ENCODE results near the gene HSPA12B.

HSPA12B gene

DNA sequence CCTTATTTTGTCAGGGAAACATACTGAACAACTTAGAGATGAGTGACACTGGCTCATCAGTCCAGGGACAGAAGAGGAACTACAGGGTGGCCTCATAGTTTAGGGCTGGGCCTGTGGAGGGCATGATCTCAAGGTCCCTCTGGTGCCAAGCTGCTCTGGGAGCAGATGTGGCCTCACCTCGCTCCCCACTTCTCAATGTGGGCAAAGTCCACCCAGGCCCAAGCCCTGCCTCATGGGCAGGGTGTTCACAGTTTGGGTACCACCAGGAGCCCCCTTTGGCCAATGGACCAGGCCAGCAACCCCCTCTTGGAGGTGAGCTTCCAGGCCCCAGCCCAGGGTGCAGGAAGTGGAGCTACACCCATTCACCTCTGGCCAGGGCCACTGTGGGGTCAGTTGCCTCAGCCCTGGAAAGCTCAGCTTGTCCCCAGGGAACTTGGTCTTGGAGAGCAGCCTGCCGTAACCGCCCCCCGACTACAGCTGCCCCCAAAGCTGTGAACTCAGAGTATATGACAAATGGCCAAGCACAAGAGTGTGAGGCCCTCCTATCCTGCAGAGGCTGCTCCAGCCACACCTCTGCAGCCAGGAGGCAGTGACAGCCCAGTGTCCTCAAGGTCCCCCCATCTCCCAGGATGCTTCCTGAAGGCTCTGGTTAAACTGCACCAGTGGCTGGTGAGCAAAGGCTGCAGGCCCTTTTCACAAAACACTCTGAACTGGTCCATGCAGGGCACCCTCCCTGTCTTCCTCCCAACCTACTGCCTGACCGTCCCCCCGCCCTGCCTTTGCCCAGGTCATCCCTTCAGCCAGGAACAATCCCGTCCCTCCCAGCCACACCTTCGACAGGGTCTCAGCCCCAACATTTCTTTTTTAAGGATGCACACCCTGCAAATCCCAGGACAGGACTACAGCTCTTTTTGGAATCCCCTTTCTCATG lies 31.5 kb downstream of the HSPA12B start:
- DNase-seq (ENCODE audit: insufficient read length, low spot score), result no peak

GRCh38 chr20:3764659-3765058 lies 32.2 kb downstream of the HSPA12B start:
- FAIRE-seq (no peak), DNase-seq (ENCODE audit: insufficient read length, low spot score) (no peak)

More for the DNA sequence above, 31.5 kb downstream of the HSPA12B start:
- FAIRE-seq, result no peak

- no peak for DNase-seq (ENCODE audit: insufficient read length, low spot score)
- no peak for FAIRE-seq
Observed at GRCh38 chr20:3765171-3765882, 32.8 kb downstream of the HSPA12B start.

DNA sequence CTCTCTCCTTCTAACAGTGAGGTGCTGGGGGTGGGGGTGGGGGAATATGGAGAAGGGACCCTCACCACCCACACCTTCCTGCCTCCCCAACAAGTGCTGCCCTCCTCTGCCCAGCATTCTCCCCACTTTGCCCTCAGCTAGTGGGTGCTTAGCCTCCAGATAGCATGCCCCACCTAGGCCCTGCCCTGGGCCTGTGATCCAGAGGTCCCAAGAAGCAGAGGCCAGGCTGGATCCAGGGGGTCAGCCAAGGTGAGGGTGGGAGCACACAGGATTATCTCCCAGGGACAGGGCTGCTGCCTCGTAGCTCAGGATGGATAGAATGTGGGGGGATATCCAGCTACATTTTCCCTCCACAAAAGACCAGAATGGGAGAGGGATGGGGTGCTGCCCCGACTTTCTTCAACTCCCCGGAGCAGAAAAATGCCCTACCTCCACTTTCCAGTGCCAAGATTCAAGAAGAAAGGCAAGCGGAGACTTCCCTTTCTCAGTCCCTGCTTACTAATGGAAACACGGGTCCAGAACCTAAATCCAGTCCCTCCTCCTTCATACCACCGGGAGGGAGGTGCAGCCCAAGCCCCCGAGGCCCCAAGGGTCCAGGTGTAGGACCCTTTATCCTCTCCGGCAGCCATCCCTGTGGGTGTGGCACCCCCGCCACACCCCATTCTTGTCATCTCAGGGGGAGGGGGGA lies 34.1 kb downstream of the HSPA12B start:
- DNase-seq (ENCODE audit: insufficient read length, low spot score) (no peak), FAIRE-seq (no peak)

GRCh38 chr20:3767110-3767426 lies 34.6 kb downstream of the HSPA12B start:
- FAIRE-seq, result no peak
- DNase-seq (ENCODE audit: insufficient read length, low spot score), result no peak

DNA sequence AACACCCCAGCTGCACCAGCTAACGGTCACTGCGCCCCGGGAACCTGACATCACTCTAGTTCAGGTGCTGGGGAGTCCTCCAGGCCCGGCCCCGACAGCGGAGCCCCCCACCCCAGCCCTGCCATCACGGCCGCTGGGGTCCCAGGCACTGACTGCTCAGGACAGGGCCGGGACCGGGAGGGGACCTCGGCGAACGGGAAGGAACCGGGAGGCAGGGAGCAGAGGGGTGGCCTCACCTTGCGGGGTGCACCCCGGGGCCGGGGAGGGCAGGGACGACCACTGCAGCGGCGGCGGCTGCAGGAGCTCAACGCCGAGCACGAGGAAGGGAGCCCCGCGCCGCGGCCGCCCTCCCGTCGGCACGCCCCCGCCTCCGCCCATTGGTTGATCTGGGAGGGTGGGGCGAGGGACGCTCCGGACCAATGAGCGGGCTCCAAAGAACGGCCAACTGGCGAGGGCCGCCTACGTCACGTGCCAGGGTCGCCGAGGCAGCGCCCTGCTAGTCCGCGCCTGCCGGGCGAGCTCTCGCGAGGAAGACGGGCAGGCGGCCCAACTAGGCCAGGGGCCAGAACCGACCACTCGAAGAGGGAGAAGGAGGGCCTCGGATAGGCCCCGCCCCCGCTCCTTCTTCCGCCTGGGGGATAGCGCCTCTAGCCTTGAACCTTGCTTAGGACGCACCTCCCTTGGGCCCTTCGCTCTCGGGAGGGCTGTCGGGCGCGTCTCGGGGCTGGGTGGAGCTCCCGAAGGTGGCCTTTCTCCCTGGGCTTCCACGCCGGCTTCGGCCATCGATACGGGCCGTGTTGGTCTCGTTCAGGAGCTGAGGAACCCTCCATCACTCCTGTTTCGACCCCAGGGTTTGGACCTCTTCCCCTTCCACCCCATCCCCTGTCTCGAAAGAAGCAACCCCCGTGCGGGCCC lies 35.2 kb downstream of the HSPA12B start, which contains the start of gene ADISSP:
Gene ADISSP (minus strand): TSS at position 327 of the 915 bp plus-strand sequence. CDS start 7,653 bp downstream, outside the sequence.
- FAIRE-seq (peak; percentile 99), DNase-seq (ENCODE audit: insufficient read length, low spot score) (peak; percentile 99)

DNA sequence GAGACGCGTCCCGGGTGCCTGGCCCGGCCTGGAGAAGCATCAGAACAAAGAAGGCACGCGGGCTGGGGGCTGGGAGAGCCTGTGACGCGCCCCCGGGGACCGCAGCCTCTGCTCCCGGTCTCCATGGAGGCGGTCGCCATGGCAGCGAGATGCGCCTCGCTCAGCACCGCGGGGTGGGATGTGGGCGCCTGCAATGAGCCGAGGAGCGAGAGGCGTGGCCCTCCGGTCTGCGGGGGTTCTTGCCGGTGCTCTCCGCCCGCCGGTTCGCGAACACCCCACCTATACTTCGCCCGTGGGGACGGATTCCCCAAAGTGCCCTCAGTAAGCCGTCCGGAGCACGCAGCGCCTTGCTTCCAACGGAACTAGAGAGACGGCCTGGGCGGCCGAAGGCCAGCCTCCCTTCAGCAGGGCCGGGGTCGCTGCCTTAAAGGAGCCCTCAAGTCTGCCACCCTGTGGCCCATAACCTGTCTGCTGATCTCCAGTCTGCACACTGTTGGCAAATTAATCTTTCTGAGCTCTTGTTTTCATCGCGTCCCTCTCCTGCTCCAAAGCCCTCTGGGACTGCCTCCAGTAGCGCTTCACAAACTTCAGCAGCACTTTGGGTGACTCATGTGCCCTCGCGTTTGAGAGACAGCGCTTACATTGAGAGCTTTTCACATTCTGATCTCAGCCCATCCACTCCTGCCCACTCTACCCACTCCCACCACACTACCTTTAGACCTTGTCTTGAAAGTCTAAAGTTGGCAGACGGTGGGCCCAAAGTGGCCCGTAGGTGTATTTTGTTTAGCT lies 36.1 kb downstream of the HSPA12B start:
- FAIRE-seq (peak; percentile 68), DNase-seq (ENCODE audit: insufficient read length, low spot score) (peak; percentile 69)

DNA sequence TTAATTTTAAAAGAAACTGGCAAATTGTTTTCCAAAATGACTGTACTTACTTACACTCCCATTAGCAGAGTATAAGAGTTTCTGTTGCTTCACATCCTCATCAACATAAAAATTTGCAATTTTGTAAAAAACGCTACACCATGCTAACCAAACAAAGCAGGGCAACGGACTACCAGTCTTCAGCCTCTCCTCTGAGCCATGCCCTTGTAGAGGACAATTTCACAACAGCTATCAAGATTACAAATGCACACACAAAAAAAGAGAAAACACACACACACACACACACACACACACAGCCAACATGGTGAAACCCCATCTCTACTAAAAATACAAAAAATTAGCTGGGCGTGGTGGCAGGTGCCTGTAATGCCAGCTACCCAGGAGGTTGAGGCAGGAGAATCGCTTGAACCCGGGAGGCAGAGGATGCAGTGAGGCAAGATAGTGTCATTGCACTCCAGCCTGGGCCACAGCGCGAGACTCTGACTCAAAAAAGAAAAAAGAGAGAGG lies 39.1 kb downstream of the HSPA12B start:
- DNase-seq (ENCODE audit: insufficient read length, low spot score) (no peak), FAIRE-seq (no peak)

DNA sequence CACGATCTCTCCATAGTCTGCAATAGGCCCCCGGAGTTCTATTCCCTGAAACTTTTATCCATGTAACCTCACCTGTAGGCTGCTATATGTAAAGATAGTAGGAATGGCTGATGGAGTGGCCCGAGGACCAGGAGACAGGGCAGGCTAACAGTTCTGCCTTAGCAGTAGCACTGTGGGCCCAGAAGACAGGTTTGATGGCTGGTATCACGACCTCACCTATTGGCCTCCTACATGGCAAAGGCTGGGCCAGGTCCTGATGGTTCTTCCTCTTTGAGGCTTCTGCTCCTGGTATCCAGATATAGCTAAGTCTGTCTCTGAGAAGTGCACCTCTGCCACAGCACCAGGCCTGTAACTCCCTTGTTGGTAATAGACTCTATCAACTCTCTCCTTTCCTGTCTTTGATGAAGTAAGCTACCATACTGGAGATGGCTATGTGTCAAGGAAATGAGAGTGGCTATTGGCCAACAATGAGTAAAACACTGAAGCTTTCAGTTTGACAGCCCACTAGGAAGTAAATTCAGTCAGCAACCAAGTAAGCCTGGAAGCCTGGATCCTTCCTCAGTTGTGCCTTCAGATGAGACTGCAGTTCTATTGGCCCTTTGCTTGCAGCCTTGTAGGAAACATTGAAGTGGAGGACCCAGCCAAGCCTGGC lies 43.1 kb downstream of the HSPA12B start:
- FAIRE-seq (no peak), DNase-seq (ENCODE audit: insufficient read length, low spot score) (no peak)

GRCh38 chr20:3777381-3777715 lies 44.9 kb downstream of the HSPA12B start:
- DNase-seq (ENCODE audit: insufficient read length, low spot score), result no peak
- no peak for FAIRE-seq

GRCh38 chr20:3777716-3778629 lies 45.5 kb downstream of the HSPA12B start:
- no peak for DNase-seq (ENCODE audit: insufficient read length, low spot score)
- FAIRE-seq, result no peak

DNA sequence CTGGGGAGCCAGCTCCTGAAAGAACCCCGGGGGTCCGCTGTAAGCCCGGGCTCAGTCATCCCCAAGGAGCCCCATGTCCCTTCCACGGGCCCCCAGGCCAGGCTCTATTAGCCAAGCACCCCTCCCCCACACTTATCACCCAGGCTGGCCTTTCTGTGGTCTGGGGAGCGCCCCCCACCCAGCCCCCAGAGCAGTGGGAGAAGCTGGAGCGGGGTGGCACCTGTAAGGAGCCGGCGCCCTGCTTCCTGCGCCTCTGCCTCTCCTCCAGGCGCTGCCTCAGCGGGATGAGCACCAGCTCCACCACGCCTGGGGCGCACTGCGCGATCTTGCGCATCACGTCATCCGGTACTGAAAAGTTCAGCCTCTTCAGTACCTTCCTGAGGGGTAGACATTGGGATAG lies 46.5 kb downstream of the HSPA12B start:
- DNase-seq (ENCODE audit: insufficient read length, low spot score), result no peak
- FAIRE-seq, result no peak

DNA sequence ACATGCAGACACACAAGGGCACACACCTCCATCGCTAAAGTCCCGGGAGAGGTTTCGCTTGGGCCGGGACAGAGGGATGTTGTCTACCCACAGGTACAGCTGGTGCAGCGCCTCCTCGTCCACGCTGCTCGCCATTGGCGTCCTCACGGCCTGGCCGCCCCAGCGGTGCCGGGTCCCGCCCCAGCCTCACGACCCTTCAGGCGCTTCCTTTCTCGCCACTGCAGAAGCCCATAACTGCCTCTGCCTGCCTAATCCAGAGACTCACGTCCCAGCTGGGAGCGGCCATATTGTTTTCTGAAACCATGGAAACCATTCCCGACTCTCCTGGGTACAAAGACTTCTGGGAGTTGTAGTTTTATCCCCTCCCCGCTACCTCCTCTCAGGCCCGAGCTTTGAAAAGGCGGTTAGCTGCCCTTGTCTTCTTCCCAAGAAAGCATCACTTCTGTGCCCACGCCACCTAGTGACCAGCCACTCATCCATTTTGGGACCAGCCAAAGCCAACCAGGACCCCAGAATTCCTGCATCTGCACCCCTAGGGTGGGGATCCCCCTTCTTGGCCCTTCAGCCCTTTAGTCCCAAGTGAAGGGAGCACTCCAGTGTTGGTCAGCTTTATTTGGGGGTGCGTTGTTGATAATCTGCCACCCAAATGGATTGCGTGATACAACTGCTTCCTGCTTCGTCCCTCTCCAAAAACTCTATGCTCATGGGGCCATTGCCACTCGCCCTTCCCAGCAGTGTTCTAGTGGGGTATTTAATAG lies 48.8 kb downstream of the HSPA12B start, which contains the start of gene SPEF1:
Gene SPEF1 (minus strand): TSS at position 296 of the 758 bp plus-strand sequence. CDS start 161 bp downstream, at position 135.
- DNase-seq (ENCODE audit: insufficient read length, low spot score), result peak; percentile 96
- FAIRE-seq, result peak; percentile 83

GRCh38 chr20:3782597-3782996 lies 50.1 kb downstream of the HSPA12B start:
- FAIRE-seq, result no peak
- no peak for DNase-seq (ENCODE audit: insufficient read length, low spot score)

DNA sequence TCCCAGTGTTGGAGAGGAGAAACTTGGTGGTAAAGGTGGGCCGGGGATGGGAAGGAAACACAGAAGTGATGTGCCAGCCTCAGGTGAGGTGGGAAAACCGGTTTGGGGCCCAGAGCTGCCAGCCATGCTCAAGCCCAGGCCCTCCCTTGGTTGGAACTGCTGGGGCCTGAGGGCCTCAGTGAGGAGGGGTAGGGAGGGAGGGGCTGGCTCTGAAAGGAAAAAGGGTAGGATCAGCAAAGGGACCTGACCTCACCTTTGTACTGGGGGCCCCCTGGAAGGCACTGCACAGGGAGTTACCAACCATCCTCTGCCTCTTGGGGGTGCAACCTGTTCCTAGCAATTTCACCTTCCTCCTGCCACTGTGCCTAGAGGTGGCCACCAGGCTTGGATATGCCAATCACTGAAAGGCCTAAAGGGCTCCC lies 50.6 kb downstream of the HSPA12B start:
- DNase-seq (ENCODE audit: insufficient read length, low spot score) (no peak), FAIRE-seq (no peak)

DNA sequence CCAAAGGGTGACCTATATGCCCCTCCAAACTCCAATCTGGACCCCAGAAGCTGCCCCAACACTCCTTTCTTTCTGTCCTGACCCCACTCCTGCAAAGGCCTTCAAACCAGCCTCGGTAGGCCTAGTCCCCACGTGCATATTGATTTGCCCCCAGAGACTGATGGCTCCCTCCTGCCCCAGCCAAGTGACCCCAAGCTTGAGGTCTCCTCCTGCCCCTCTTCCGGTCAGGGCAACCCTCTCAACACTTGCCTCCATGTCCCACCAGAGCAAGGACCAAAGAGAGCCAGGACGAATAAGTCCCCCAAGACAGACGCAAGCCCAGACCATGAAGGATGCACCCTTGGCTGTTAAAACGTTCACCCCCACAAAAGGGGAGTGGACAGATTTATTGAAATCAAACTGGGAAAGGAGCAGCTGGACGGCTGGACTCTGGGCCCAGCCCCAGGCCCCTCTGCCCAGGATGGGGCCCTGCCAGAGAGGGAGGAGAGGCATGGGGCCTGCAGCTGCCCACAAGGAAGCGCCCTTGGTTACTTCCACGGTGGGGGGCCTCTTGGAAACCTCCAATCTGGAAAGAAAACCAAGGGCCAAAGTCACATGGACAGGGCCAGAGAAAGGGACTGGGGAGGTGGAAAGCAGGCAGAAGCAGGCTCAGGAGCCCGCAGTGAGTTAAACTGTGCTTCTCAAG lies 51.2 kb downstream of the HSPA12B start:
- no peak for FAIRE-seq
- DNase-seq (ENCODE audit: insufficient read length, low spot score), result no peak
